Activated T-cell treated with anti-CD3 and anti-CD28 coated beads, Interleukin-2, amount 50 U/mL, for 72 hours (primary cell): ENCODE measurements around the gene KAT8. TPM values are rescaled to one million over a fixed set of nuclear protein-coding genes. Genes with fewer than 3 reads are reported as not detected.
"Not testable (repeated sequence)": the region's sequence is repeated elsewhere in the genome, so short reads cannot be mapped to it uniquely, and the experiment has no call there.

ENCODE experiments used
- ATAC-seq, 2 donors: fragments of 150-1000 bp; cut with Tn5 transposase; replicated peaks in 1 of 2; 2 replicates each; pipeline ENCODE4 v1.10.0; 2021; ENCODE audit warnings: moderate library complexity in 2 of 2, mild to moderate bottlenecking in 1 of 2
- DNase-seq, 2 donors: peaks; one replicate each; pipeline ENCODE4 v3.0.0; 2021 to 2022; ENCODE audit warnings: mixed read lengths in 1 of 2
- H3K27ac Mint-ChIP-seq: one replicate; pipeline ENCODE4 v1.8.0; 2022; ENCODE audit warnings: mild to moderate bottlenecking, moderate library complexity, mixed read lengths
- H3K27me3 Mint-ChIP-seq: one replicate; pipeline ENCODE4 v1.8.0; 2022; ENCODE audit warnings: low read depth, mixed read lengths
- H3K36me3 Mint-ChIP-seq, 2 donors: one replicate each; pipeline ENCODE4 v1.8.0; 2022; ENCODE audit warnings: mixed read lengths in 2 of 2, mild to moderate bottlenecking in 1 of 2; ENCODE audit not compliant: insufficient read depth in 2 of 2
- H3K4me1 Mint-ChIP-seq: one replicate; pipeline ENCODE4 v1.8.0; 2022; ENCODE audit warnings: low read depth, mixed read lengths
- H3K4me3 Mint-ChIP-seq, 2 donors: one replicate each; pipeline ENCODE4 v1.8.0; 2022; ENCODE audit warnings: mild to moderate bottlenecking in 2 of 2, mixed read lengths in 2 of 2, moderate library complexity in 2 of 2
- H3K9me3 Mint-ChIP-seq, 2 donors: one replicate each; pipeline ENCODE4 v1.8.0; 2022; ENCODE audit warnings: mixed read lengths in 2 of 2
- total RNA-seq, 2 donors: library from RNA; stranded (reverse); gene quantifications; one replicate each; pipeline ENCODE4 v1.2.3, GENCODE V29; 2022

Gene KAT8
- total RNA-seq, 2 donors from 2014 or later = 50.8 to 55.5 TPM

DNA sequence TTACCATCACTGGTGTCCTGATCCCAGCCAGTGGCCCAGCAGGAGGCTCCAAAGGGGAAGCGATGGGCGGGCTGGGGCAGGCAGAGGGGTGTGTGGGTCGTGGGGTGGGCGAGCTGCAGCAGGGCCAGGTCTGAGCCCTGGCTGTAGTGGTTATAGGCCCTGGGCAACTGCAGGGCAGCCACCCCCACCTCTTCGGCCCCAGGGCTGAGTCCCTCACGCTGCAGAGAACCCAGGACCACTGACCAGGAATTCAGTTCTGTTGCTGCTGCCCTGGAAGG lies 30.9 kb upstream of the KAT8 start:
- no peak overlapping the region for H3K27ac Mint-ChIP-seq
- peaks cover 0 to 3% of the 10 kb centered on the region in 2 donors for H3K36me3 Mint-ChIP-seq
- no peak overlapping the region for H3K4me3 Mint-ChIP-seq
- no peaks in the 10 kb centered on the region for H3K9me3 Mint-ChIP-seq
- DNase-seq = no peak
- H3K4me1 Mint-ChIP-seq = no peaks in the 10 kb centered on the region
- no peaks in the 10 kb centered on the region for H3K27me3 Mint-ChIP-seq
- ATAC-seq = no peak

DNA sequence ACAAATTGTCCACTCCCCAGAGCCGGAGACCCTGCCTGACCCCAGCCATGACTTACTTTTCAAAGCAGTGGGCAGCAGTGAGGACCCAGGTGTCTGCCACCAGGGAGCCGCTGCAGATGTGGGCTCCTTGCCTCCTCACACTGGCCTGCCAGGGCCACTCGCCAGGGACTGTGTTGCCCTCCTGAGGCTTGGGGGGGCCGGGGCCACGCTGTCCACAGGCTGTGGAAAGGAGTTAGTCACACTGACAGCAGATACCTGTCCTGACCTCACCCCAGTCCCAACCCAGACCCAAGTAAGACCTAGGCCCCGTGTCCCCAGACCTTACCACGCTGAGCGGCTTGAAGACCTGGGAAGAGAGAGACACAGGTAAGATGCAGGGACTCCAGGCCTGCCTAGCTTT lies 30.0 kb upstream of the KAT8 start:
- ATAC-seq = no peak
- no peak for DNase-seq
- H3K9me3 Mint-ChIP-seq = no peaks in the 10 kb centered on the region
- H3K36me3 Mint-ChIP-seq = peaks cover 0 to 3% of the 10 kb centered on the region in 2 donors
- H3K27ac Mint-ChIP-seq = no peak overlapping the region
- H3K4me3 Mint-ChIP-seq = no peak overlapping the region
- H3K4me1 Mint-ChIP-seq = peaks cover 1% of the 10 kb centered on the region
- no peaks in the 10 kb centered on the region for H3K27me3 Mint-ChIP-seq

DNA sequence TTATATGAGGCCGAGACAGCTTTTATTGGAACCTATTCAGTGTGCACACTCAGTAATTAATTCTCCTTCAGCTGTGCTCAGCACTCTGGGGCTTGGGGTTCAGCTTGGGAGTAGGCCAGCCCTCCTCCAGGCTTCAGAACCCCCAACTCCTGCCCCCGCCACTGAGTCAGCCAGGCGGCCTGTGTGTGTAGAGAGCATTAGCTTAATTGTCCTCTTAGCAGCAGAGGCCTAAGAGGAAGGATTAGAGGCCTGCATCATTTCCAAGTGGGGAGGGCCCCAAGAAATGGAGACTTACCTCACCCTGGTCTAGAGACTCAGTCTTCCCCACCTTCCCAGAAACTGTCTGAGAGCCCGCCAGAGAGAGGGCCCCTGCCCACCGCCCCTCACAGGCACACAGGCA lies 29.5 kb upstream of the KAT8 start:
- no peak for ATAC-seq
- Mint-ChIP-seq H3K27ac (no peak overlapping the region), H3K9me3 (no peaks in the 10 kb centered on the region), H3K27me3 (no peaks in the 10 kb centered on the region), H3K4me1 (peaks cover 6% of the 10 kb centered on the region), H3K36me3 (peaks cover 0 to 3% of the 10 kb centered on the region in 2 donors), H3K4me3 (no peak overlapping the region)
- DNase-seq = no peak

DNA sequence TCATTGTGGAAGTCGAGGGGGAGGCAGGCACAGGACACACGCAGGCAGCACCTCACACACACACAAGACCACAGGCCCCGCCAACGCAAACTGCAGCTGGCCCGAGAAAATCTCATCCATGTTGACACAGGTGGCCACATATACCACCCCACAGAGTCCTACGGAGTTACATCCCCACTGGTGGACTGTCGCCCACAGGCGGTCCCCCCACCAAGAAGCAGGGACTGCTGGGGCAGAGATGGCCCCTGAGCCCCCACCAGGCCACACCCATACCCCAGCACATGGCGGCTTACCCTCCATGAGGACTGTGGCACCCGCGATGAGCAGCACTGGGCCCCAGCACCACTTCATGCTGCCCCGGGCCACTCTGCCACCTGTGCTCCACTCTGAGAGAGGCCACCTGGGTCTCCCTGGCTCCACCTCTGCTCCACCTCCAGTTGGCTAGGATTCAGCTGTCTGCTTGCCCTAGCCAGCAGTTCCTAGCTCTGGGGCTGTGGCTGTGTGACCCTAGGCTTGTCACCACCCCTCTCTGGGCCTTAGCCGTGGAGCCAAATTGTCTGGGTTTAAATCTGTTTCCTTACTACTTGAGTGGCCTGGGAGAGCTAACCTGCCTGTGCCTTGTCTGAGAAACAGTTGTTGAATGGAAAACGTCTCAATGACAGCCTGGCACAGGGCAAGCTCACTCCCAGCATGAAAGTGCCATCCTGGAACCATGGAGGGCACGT lies 28.8 kb upstream of the KAT8 start, which contains the start of gene PRSS53:
PRSS53 (minus strand) TSS at position 485 of the 725 bp plus-strand sequence; CDS start at position 351, 134 bp downstream.
- ATAC-seq = no peak
- DNase-seq = no peak
- Mint-ChIP-seq H3K36me3 (peaks cover 0 to 3% of the 10 kb centered on the region in 2 donors), H3K27me3 (no peaks in the 10 kb centered on the region), H3K4me1 (peaks cover 11% of the 10 kb centered on the region), H3K4me3 (no peak within 1 kb of the TSS), H3K27ac (no peak within 1 kb of the TSS), H3K9me3 (no peaks in the 10 kb centered on the region)

DNA sequence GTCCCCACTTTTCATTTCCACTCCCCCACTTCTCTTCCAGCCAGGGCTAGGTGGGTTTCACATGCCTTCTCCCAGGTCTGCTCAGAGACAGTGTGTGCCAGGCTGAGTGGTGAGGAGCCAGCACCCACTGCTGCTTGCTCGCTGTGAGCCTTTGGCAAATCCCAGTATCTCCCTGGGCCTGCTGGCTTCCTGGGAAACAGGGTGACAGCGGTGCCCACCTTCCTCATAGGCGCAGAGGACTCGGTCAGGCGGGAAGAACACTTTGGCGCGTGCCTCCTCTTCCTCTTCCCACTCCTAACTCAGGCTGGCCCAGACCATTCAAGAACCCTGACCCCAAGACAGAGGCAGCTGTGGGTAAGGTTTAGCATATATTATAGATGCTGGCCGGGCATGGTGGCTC lies 28.3 kb upstream of the KAT8 start:
- Mint-ChIP-seq H3K4me3 (no peak overlapping the region), H3K4me1 (peaks cover 17% of the 10 kb centered on the region), H3K27me3 (no peaks in the 10 kb centered on the region), H3K36me3 (peaks cover 0 to 3% of the 10 kb centered on the region in 2 donors), H3K27ac (no peak overlapping the region), H3K9me3 (no peaks in the 10 kb centered on the region)
- ATAC-seq (no peak), DNase-seq (no peak)

DNA sequence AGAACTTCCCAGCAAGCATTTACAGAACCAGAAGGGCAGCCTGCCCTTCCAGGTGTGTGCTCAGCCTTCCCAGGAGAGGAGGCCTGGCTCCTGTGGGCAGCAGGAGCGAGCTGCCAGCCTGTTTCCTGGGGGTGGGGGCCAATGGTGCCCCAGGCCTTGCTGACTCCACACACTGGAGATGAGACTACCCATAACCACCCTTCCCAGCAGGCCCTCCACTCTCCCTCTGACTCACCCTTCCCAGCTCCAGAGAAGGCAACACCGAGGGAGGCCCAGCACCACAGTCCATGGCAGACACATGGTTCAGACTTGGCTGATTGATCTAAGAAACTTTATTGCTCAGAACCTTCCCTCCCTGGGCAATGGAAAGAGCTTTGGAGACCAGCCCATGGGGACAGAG lies 26.9 kb upstream of the KAT8 start:
- ATAC-seq = no peak
- H3K27ac Mint-ChIP-seq = no peak overlapping the region
- no peaks in the 10 kb centered on the region for H3K27me3 Mint-ChIP-seq
- no peaks in the 10 kb centered on the region for H3K9me3 Mint-ChIP-seq
- H3K4me1 Mint-ChIP-seq = peaks cover 27% of the 10 kb centered on the region
- peaks cover 0 to 1% of the 10 kb centered on the region in 2 donors for H3K36me3 Mint-ChIP-seq
- no peak overlapping the region for H3K4me3 Mint-ChIP-seq
- DNase-seq = no peak

DNA sequence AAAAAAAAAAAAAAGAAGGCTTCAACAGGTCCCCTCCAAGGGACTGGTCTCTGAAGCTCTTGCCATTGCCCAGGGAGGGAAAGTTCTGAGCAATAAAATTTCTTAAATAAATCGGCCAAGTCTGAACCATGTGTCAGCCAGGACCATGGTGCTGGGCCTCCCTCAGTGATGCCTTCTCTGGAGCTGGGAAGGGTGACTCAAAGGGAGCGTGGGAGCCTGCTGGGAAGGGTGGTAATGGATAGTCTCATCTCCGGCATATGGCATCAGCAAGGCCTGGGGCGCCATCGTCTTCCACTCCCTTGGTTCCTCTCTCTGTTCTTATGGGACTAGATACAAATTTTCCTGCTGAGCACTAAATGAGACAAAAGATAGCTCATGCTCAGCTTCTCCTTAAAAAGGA lies 25.1 kb upstream of the KAT8 start:
- no peak overlapping the region for H3K4me3 Mint-ChIP-seq
- H3K4me1 Mint-ChIP-seq = peaks cover 38% of the 10 kb centered on the region
- no peaks in the 10 kb centered on the region for H3K27me3 Mint-ChIP-seq
- DNase-seq (no peak), ATAC-seq (no peak)
- no peaks in the 10 kb centered on the region for H3K36me3 Mint-ChIP-seq
- no peak overlapping the region for H3K27ac Mint-ChIP-seq
- no peaks in the 10 kb centered on the region for H3K9me3 Mint-ChIP-seq

DNA sequence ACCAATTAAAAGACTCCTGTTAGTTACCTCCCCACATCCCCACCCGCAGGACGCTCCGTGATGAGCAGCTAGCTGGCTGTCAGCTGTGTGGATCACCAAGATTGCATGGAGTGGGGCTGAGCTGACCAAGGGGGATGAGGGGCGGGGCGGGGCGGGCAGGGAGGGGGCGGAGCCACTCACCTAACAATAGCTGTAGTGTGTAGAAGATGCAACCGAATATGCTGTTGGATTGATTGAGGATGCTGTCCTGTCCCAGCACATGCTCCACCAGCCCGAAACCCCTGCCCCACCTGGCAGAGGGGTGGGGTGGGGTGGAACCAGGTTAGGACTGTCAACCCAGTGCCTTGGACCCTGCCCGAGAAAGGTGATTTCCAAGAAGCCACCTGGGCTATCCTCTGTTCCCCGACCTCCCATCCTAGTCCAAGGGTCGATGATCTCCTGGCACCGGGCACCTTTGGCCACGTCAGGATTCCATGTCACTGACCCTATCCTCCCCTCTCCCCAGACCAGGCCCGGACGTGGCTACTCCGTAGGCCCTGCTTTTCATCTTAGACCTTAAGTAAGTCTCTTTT lies 24.2 kb upstream of the KAT8 start:
- Mint-ChIP-seq H3K4me1 (peaks cover 38% of the 10 kb centered on the region), H3K27ac (no peak overlapping the region), H3K9me3 (no peaks in the 10 kb centered on the region), H3K27me3 (no peaks in the 10 kb centered on the region), H3K4me3 (peak overlapping the region; percentile 98), H3K36me3 (no peaks in the 10 kb centered on the region)
- no peak for ATAC-seq
- no peak for DNase-seq

DNA sequence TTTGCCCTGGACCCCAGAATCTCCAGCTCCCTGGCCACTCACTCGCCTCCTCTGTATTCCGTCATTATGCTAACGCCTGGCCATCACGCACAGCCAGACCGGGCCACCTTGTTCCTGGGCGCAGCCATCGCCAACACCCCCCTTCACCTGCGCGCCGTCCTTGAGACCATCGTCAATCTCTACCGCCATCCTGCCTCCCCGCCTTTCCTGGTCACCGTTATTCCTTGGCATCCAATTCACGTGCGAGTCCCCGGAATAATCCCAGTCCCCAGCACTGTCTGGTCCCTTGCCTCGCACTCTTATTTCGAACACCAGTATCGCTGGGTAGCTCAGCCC lies 23.4 kb upstream of the KAT8 start:
- Mint-ChIP-seq H3K9me3 (no peaks in the 10 kb centered on the region), H3K4me1 (peaks cover 38% of the 10 kb centered on the region), H3K36me3 (no peaks in the 10 kb centered on the region), H3K27ac (peak overlapping the region; percentile 80), H3K4me3 (peak overlapping the region; percentile 98), H3K27me3 (no peaks in the 10 kb centered on the region)
- DNase-seq (no peak), ATAC-seq (peak in 1 of 2 donors; percentile 3)

DNA sequence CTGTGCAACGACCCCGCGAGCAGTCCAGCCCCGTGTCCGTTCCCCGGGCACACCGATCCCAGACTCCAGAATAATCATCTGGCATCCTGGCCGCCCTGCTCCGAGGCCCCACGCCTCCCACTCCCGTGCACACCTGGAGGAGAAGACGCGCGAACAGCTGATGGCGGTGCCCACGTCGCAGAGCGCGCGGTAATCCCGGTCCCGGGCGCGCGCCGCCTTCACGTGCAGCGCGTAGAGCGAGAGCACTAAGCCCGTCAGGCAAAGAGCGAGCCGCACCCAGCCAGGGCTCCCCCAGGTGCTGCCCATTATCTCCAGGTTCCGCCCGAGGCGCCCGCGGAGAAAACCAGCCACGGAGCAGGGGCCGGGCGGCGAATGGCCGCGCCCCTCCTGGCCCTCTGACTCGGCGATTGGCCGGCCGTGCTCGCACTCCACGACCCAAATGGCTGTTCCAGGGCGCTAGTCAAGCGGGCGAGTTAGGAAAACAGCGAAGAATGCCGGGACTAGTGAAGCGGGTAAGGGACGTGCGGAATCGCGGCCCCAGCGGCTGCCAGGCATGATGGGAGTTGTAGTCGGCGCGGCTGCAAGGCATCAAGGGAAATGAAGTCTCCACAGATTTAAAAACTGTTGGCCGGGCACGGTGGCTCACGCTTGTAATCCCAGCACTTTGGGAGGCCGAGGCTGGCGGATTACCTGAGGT lies 22.9 kb upstream of the KAT8 start, which contains the start of gene VKORC1:
VKORC1 (minus strand) TSS at position 374 of the 697 bp plus-strand sequence; CDS start at position 306, 68 bp downstream.
- H3K9me3 Mint-ChIP-seq = no peaks in the 10 kb centered on the region

DNA sequence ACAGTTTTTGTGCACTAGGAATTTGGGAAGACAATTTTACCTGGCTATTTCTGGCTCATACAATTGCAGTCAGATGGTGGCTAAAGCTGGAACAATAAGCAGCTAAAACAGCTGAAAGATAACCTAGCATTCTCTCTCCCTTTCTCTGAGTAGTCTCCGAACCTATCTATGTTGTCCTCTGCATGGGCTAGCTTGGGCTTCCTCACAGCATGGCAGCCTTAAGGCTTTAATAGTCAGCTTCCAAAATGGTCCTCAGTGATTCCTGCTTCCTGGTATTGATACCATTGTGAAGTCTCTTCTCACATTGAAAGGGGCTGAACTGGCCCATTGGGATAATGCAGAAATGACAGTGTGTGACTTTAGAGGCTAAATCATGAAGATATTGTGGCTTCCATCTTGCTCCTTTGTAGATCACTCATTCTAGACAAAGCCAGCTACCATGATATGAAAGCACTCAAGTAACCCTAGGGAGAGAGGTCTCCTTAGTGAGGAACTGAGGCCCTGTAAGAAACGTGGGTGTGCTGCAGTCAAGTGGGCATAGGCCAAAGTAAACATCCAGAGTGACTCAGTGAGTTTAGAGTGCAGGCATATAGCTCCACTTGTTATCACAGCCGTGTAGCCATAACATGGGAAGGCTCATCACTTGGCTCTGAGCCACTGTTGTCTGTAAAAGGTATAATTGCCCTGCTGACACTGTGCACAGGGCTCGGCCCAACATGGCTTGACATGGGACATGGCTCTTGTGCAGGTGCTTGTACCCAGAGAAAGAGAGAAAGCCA lies 17.4 kb upstream of the KAT8 start:
- ATAC-seq = no peak
- Mint-ChIP-seq H3K27me3 (no peaks in the 10 kb centered on the region), H3K27ac (no peak overlapping the region), H3K36me3 (no peaks in the 10 kb centered on the region), H3K4me3 (no peak overlapping the region), H3K4me1 (peaks cover 15% of the 10 kb centered on the region), H3K9me3 (no peaks in the 10 kb centered on the region)
- DNase-seq = no peak

More for the DNA sequence above, 22.9 kb upstream of the KAT8 start, which contains the start of gene VKORC1:
- H3K4me1 Mint-ChIP-seq = peaks cover 38% of the 10 kb centered on the region
- DNase-seq (peak; percentile 85 to 89), ATAC-seq (peak; percentile 94 to 95)
- no peaks in the 10 kb centered on the region for H3K27me3 Mint-ChIP-seq
- H3K4me3 Mint-ChIP-seq = peak within 1 kb of the TSS; percentile 98
- H3K36me3 Mint-ChIP-seq = no peaks in the 10 kb centered on the region
- H3K27ac Mint-ChIP-seq = peak within 1 kb of the TSS; percentile 80

DNA sequence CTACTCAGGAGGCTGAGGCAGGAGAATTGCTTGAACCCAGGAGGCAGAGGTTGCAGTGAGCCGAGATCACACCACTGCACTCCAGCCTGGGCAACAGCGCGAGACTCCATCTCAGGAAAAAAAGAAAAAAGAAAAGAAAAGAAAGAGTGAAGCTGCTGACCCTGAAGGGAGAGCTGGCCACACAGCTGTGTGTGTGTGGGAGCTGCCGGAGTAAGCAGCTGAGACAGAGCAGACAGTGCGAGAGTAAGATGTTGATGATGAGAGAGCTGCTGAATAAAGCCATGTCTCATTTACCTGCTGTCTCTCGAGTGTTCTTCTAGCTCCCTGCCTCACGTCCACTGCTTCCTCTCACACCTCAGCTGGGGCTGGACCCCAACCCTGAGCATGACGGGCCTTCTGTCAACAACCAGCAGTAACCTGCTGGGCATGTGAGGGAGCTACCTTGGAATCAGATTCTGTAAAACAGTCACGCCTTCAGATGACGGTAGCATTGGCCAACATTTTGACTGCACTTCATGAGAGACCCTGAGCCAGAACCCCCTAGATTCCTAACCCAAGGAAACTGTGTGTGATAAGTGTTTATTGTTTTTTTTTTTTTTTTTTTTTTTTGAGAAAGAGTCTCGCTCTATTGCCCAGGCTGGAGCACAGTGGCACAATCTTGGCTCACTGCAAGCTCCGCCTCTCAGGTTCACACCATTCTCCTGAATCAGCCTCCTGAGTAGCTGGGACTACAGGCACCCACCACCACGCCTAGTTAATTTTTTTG lies 16.4 kb upstream of the KAT8 start:
- H3K27me3 Mint-ChIP-seq, ATAC-seq, H3K36me3 Mint-ChIP-seq, H3K27ac Mint-ChIP-seq, DNase-seq, H3K4me3 Mint-ChIP-seq, H3K9me3 Mint-ChIP-seq: not testable (repeated sequence)
- peaks cover 11% of the 10 kb centered on the region for H3K4me1 Mint-ChIP-seq
